ENCODE data around the gene STAG3. TPM values are rescaled to one million over a fixed set of nuclear protein-coding genes. Genes with fewer than 3 reads are reported as not detected.
A peak's percentile ranks its signal among the peaks of the same experiment; 100 is the strongest.

Gene STAG3
- total and polyA plus RNA-seq, 9 of the 15 experiments (the other 6 are each of a cell fraction or from before 2014, with no cell fraction given) = 0.54 to 2.5 (median 1.7) TPM

- no peaks in the 10 kb centered on the region for H3K27me3 ChIP-seq (ENCODE audit: control insufficient read depth in 2 of 2, insufficient read depth in 2 of 2, low read length in 2 of 2)
- H3K79me2 ChIP-seq (ENCODE audit: control insufficient read depth, insufficient read depth, low read length) = no peaks in the 10 kb centered on the region
- DNase-seq (ENCODE audit: extremely low read depth in 1 of 4, low spot score in 3 of 4) (peak in 1 of 4 experiments; percentile 10), ATAC-seq (no peak), FAIRE-seq (no peak)
- peak overlapping the region in 1 of 2 experiments; percentile 53; a peak in 2 of 4 replicates for H3K9ac ChIP-seq (ENCODE audit: insufficient read depth in 1 of 2, low read depth in 2 of 2, low read length in 2 of 2)
- POLR2A ChIA-PET = interaction anchor here (0.6 kb wide), 1 partner anchor 10 kb away, joined by 3 read pairs; no protein-coding TSS in a partner anchor
- H2AFZ ChIP-seq (ENCODE audit: low read depth, low read length) = no peak overlapping the region
- H3K27ac ChIP-seq (ENCODE audit: extremely low read depth, low read depth, low read length) = no peak overlapping the region
- in situ Hi-C loops (cut with MboI) = no loop called here
- intact Hi-C loops (cut with micrococcal nuclease) = no loop called here
- no peak overlapping the region for H3K4me3 ChIP-seq
- 10% methylated on average over 5 of the region's 5 CpGs for WGBS (ENCODE audit: insufficient coverage, low coverage, missing lambda C conversion rate)
- peaks cover 16 to 54% of the 10 kb centered on the region in 2 experiments; a peak in 4 of 5 replicates for H3K4me1 ChIP-seq (replicated peaks in 1 of 2; ENCODE audit: control insufficient read depth in 2 of 2, insufficient read depth in 2 of 2, low read length in 2 of 2)
- H3K9me3 ChIP-seq (replicated peaks; ENCODE audit: control insufficient read depth, insufficient read depth, low read depth, low read length) = no peaks in the 10 kb centered on the region
- 0 out of 2 replicates have a peak, but pooled peaks cover 4% of the 10 kb centered on the region for H4K20me1 ChIP-seq (replicated peaks; ENCODE audit: control insufficient read depth, insufficient read depth, low read length)
- no peaks in the 10 kb centered on the region for H3K36me3 ChIP-seq (ENCODE audit: control insufficient read depth, insufficient read depth, low read length)
- no peak overlapping the region for H3K4me2 ChIP-seq (ENCODE audit: insufficient read depth, low read length)
- no TSS peak for BruUV-seq (replicated peaks)
- no peaks in the 10 kb centered on the region for H3K9me1 ChIP-seq (ENCODE audit: control insufficient read depth, insufficient read depth, low read length)
- CTCF ChIA-PET (ENCODE audit: low intra/inter-chr PET ratio) = no interaction called here
- TF ChIP-seq SRSF3 (IDR thresholded peaks at IDR 0.05; ENCODE audit: insufficient read depth, low read length) = no peak
- TF ChIP-seq RERE (CRISPR knock-in tag; IDR thresholded peaks at IDR 0.05; ENCODE audit: borderline replicate concordance) = no peak
- TF ChIP-seq RNF2 (IDR thresholded peaks at IDR 0.05) = no peak
- TF ChIP-seq ZNF766 (CRISPR knock-in tag; conservative IDR thresholded peaks at IDR 0.05) = no peak
- no peak for TF ChIP-seq TSHZ1 (CRISPR knock-in tag; IDR thresholded peaks at IDR 0.05)
- TF ChIP-seq ZNF354B (CRISPR knock-in tag; IDR thresholded peaks at IDR 0.05) = no peak
- no peak for TF ChIP-seq CBX1 (IDR thresholded peaks at IDR 0.05; ENCODE audit: low read depth)
- no peak for TF ChIP-seq LARP7 (IDR thresholded peaks at IDR 0.05)
- TF ChIP-seq RAD21 (CRISPR knock-in tag; conservative IDR thresholded peaks at IDR 0.05 in 1 of 2, IDR thresholded peaks at IDR 0.05 in 1 of 2) = no peak
- no peak for TF ChIP-seq ZNF778 (CRISPR knock-in tag; IDR thresholded peaks at IDR 0.05)
- TF ChIP-seq ZNF589 (CRISPR knock-in tag; IDR thresholded peaks at IDR 0.05; ENCODE audit: low read depth) = no peak
- no peak for TF ChIP-seq ZBTB33 (CRISPR knock-in tag; IDR thresholded peaks at IDR 0.05)
These were observed 3.1 kb upstream of the STAG3 start for GRCh38 chr7:100174582-100174981.

Measured in K562 (cell line).